ENCODE results near the gene TP53BP2. TPM values are rescaled to one million over a fixed set of nuclear protein-coding genes. Genes with fewer than 3 reads are reported as not detected.

The TP53BP2 gene
- total RNA-seq, 1 experiment from 2014 or later = 38.2 TPM

DNA sequence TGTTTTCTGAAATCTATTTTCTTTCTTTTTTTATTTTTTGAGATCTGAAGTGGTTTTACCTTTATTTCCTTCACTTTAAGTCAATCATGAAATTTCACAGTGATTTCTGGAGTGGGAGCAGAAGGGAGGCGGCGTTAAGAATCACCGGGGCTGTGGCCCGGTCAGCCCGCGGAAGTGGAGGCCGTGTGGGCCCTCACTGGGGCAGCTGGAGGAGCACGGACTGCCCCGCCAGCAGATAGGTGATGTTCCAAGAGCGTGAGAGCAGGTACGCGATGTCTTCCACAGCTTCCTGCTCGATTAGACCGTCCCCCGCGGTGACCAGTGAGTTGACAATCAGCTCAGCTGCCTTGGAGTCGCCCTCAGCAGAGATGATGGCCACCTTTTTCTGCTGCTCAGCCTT is 10.6 kb upstream of the TP53BP2 start:
- Histone ChIP-seq H3K4me2 (ENCODE audit: low read length) (no peak overlapping the region), H3K4me1 (ENCODE audit: control insufficient read depth in 1 of 2, insufficient read depth in 2 of 2, low read length in 2 of 2) (no peaks in the 10 kb centered on the region), H3K27me3 (ENCODE audit: insufficient read depth, low read length) (peaks cover 21% of the 10 kb centered on the region), H3K36me3 (ENCODE audit: control insufficient read depth in 1 of 2, insufficient read depth in 2 of 2, low read length in 2 of 2) (no peaks in the 10 kb centered on the region), H3K9ac (ENCODE audit: low read length) (no peak overlapping the region), H3K9me2 (ENCODE audit: insufficient read depth) (no peaks in the 10 kb centered on the region), H2AFZ (ENCODE audit: low read depth, low read length, poor library complexity, severe bottlenecking) (no peak overlapping the region), H3K79me2 (ENCODE audit: insufficient read depth, low read length) (no peaks in the 10 kb centered on the region), H3K9me3 (ENCODE audit: control insufficient read depth in 1 of 2, insufficient read depth in 1 of 2, low read depth in 1 of 2, low read length in 2 of 2) (no peaks in the 10 kb centered on the region), H3K4me3 (replicated peaks in 1 of 2; ENCODE audit: low read depth in 1 of 2, low read length in 2 of 2) (no peak overlapping the region), H4K20me1 (ENCODE audit: insufficient read depth) (no peaks in the 10 kb centered on the region), H3K27ac (ENCODE audit: low read depth, low read length) (no peak overlapping the region)
- ATAC-seq = no peak
- intact Hi-C loops (cut with micrococcal nuclease) = no loop called here
- no peak for DNase-seq (ENCODE audit: low read depth, low spot score)
- no TSS peak for BruUV-seq (replicated peaks)
- POLR2A ChIA-PET = no interaction called here
- RAD21 ChIA-PET (ENCODE audit: low non-redundant PET in 1 of 2, low total read pairs in 2 of 2, uncharacterized antibody in 2 of 2, unreplicated experiment in 2 of 2) = no interaction called here
- CTCF ChIA-PET = no interaction called here
- TF ChIP-seq POLR2AphosphoS5 (IDR thresholded peaks at IDR 0.05; ENCODE audit: low read depth, low read length) = no peak
- no peak for TF ChIP-seq TCF7L2 (IDR thresholded peaks at IDR 0.05; ENCODE audit: borderline replicate concordance, extremely low read depth, insufficient read depth, insufficient read length)
- TF ChIP-seq, protein P1, sequence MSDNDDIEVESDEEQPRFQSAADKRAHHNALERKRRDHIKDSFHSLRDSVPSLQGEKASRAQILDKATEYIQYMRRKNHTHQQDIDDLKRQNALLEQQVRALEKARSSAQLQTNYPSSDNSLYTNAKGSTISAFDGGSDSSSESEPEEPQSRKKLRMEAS (IDR thresholded peaks at IDR 0.05) = no peak
- no peak for TF ChIP-seq EZH2phosphoT487 (IDR thresholded peaks at IDR 0.05; ENCODE audit: borderline replicate concordance)
- no peak for TF ChIP-seq SP1 (IDR thresholded peaks at IDR 0.05; ENCODE audit: low read depth)
- no peak for TF ChIP-seq EZH2 (IDR thresholded peaks at IDR 0.05)
- TF ChIP-seq EGR1 (IDR thresholded peaks at IDR 0.05; ENCODE audit: low read depth) = no peak
- TF ChIP-seq, protein P2, sequence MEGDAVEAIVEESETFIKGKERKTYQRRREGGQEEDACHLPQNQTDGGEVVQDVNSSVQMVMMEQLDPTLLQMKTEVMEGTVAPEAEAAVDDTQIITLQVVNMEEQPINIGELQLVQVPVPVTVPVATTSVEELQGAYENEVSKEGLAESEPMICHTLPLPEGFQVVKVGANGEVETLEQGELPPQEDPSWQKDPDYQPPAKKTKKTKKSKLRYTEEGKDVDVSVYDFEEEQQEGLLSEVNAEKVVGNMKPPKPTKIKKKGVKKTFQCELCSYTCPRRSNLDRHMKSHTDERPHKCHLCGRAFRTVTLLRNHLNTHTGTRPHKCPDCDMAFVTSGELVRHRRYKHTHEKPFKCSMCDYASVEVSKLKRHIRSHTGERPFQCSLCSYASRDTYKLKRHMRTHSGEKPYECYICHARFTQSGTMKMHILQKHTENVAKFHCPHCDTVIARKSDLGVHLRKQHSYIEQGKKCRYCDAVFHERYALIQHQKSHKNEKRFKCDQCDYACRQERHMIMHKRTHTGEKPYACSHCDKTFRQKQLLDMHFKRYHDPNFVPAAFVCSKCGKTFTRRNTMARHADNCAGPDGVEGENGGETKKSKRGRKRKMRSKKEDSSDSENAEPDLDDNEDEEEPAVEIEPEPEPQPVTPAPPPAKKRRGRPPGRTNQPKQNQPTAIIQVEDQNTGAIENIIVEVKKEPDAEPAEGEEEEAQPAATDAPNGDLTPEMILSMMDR (IDR thresholded peaks at IDR 0.05 in 2 of 3, conservative IDR thresholded peaks at IDR 0.05 in 1 of 3; ENCODE audit: borderline replicate concordance in 1 of 3, insufficient read depth in 1 of 3, low read depth in 2 of 3, low read length in 2 of 3) = no peak
- no peak for TF ChIP-seq SIN3A (IDR thresholded peaks at IDR 0.05; ENCODE audit: low read depth)
- no peak for TF ChIP-seq REST (IDR thresholded peaks at IDR 0.05; ENCODE audit: low read depth)
- TF ChIP-seq ZBTB33 (IDR thresholded peaks at IDR 0.05; ENCODE audit: extremely low read depth, insufficient replicate concordance, low read length) = no peak
- no peak for TF ChIP-seq POLR2A (IDR thresholded peaks at IDR 0.05; ENCODE audit: borderline replicate concordance, extremely low read depth, insufficient read depth, insufficient read length)
- TF ChIP-seq SRF (IDR thresholded peaks at IDR 0.05; ENCODE audit: low read depth) = no peak
- no peak for TF ChIP-seq JUND (IDR thresholded peaks at IDR 0.05)
- no peak for TF ChIP-seq ZFX (IDR thresholded peaks at IDR 0.05)
- no peak for TF ChIP-seq YY1 (IDR thresholded peaks at IDR 0.05; ENCODE audit: extremely low read depth, insufficient replicate concordance, low read depth, low read length)
- no peak for TF ChIP-seq CBX3 (IDR thresholded peaks at IDR 0.05; ENCODE audit: low read depth)
- no peak for TF ChIP-seq RAD21 (IDR thresholded peaks at IDR 0.05; ENCODE audit: low read depth)

Measured in HCT116 (cell line).